ENCODE measurements around the gene TTLL6.
"Not testable (repeated sequence)": the region's sequence is repeated elsewhere in the genome, so short reads cannot be mapped to it uniquely, and the experiment has no call there.

Gene TTLL6

GRCh38 chr17:48816774-48817590 is at the start of gene TTLL6:
TTLL6 (minus strand) TSS chr17:48817229; CDS start chr17:48817072, 157 bp downstream.
- DNase-seq = peak; percentile 99

- DNase-seq = no peak
Measured at GRCh38 chr17:48860456-48860855, 43.4 kb upstream of the TTLL6 start.

DNA sequence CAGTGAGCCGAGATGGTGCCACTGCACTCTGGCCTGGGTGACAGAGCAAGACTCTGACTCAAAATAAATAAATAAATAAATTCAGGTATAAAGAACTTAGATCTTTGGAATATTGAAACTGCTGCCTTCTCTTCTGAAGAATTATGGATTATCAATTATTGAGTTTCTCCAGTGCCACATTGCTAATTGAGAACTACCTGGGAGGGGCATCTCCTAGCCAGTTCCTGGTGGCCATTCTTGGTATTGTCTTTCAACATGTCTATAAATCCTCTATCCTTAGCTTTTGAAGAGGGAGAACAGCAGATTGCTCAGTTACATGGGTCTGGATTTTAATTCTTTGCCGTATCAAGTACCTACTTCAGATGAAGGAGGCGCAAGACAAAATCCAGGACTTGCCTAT is 43.0 kb upstream of the TTLL6 start:
- DNase-seq = no peak

DNA sequence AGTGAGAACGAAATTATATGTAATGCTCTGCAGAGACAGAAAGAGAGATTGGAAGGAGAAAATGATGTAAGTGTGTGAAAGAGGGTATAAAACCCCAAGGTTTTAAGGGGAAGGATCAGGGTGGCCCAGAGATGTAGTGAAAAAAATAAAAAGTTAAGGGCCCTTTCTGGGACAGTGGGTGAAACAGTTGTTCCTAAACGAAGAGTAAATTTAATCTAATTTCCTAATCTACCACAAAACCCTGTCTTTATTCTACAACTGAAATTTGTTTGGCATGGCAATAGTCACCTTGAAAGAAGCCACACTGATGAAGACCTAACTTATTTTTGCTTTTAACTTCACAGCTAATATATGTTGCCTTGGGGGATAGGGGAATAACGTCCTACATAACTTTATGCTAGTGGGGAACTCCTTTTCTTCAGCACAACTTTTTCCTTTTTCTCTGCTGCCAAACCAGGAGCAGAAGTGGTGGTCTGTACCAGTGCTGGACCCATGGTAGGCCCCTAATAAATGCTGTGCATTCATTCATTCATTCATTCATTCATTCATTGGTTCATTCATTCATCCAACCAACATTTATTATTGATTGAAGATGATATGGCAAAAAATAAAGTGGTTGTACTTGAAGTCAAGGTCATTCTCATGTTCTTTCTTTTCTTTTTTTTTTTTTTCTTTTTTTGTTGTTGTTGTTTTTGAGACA is 39.2 kb upstream of the TTLL6 start:
- no peak for DNase-seq

DNA sequence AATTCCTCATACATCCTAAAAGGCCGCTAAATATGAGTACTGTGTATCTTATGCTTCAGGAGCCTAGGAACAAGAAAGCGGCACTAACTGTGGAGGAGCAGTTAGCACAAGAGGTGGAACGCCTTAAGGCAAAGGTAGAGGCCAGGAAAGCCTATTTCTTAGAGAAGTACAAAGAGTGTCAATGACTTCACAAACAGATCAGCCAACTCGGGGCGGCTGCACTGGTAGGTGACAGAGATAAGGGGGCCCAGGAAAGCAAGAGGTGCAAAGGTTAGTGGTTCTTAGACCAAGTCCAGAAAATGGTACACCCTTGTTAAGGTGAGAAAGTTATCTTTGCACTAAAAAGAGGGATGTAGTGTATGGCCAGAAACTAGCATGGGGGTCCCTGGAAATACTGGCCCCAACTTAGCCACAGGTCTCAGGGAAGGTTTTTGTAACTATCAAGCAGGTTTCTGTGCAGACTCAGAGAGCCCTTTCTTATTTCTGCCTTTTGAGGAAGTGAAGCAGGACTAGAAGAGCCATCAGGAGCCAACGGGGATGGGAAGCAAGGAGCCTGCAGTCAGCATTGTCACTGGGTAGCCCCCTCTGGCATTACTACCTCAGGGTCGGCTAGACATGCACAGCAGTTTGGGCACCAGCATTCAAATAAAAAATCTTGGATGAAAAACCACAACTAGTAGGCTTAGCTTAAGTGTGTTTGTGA is 37.9 kb upstream of the TTLL6 start:
- no peak for DNase-seq

DNA sequence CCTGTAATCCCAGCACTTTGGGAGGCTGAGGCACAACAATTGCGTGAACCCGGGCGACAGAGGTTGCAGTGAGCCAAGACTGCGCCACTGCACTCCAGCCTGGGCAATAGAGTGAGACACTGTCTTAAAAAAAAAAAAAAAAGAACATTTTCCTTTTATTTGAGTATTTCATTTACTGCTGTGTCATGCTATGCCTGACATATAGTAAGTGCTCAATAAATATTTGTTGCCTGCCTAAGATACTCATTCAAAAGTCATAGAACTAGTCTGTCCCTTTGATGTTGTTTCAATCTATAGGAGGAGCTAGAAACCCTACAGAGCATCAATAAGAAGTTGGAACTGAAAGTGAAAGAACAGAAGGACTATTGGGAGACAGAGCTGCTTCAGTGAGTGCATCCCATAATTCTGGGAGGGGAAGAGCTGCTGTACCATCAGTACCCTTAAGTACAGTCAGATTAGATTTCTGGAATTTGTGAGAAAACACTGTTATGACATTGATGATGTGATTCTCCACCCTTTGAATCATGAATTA is 33.8 kb upstream of the TTLL6 start:
- no peak for DNase-seq

DNA sequence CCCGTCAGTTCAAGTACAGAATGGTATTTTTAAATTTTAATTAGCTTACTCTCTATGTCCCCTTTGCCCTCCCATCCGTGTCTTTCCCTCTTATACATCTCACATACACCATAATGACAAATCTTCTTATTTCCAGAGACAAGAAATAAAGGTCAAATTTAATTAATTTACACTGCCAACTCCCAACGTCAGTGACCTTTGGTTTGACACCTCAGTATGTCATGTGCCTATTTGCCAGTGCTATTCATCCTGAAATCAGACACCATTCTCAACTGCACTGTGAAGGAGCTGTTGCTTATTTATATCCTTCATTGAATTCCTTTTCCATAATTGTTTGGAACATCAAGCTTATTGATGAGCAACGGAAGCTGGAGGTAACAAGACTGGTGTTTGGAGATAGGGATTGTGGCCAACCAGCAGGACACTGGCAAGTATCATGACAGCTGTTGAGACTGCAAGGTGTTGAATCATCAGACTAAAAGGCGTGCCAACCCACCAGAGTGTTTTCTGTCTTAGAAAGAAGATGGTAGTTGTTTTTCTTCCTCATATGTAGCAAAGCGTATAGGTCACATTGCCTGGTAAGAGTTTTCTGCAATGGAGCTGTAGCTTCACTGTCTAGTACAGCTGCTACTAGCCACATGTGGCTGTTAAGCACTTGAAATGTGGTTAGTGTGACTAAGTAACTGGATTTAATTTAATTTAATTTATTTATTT is 26.3 kb upstream of the TTLL6 start:
- DNase-seq = no peak

DNA sequence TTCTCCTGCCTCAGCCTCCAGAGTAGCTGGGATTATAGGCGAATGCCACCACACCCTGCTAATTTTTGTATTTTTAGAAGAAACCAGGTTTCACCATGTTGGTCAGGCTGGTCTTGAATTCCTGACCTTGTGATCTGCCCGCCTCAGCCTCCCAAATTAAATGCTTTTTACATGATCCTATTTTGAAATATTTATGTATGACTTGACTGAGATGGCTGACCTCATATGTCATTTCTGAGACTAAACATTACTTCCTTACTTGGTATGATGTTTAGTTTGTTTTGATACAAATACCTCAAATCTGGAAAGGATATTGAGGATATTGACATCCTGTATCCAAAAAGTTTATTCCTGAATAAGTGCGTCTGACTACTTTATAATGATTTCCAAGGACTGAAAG is 25.7 kb upstream of the TTLL6 start:
- DNase-seq = no peak

- no peak for DNase-seq
Measured at GRCh38 chr17:48841395-48841831, 24.4 kb upstream of the TTLL6 start.

- DNase-seq = no peak
Measured at GRCh38 chr17:48840441-48840840, 23.4 kb upstream of the TTLL6 start.

DNA sequence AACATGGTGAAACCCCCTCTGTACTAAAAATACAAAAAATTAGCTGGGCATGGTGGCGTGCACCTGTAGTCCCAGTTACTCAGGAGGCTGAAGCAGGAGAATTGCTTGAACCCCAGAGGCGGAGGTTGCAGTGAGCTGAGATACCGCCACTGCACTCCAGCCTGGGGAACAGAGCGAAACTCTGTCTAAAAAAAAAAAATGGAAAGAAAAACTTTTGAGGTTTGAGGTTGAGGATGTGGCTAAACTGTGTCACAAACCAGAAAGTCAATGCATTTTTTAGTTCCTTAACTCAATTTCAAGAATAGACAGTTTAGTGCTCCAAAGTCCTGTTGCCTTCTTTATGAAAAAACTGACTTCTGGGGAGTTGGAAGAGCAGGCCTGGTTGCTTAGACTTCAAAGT is 20.4 kb upstream of the TTLL6 start:
- not testable (repeated sequence) for DNase-seq

DNA sequence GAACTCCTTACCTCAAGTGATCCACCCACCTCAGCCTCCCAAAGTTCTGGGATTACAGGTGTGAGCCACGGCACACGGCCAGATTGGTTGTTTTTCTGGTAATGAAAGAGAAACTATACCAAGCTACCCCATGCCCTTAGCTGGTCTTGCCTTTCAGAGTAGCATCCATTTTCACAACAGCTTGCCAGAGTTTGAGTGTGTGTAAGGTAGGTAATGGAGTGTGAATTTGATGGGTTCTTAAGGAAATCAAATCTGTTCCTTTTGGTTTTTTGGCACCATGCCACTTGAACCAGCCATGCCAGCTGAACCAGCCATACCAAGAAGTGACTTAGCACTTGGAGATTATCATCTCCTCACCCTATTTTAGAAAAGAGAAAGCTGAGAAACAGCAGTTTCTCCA is 18.9 kb upstream of the TTLL6 start:
- no peak for DNase-seq

GRCh38 chr17:48834973-48835372 is 17.9 kb upstream of the TTLL6 start:
- no peak for DNase-seq

GRCh38 chr17:48831549-48831883 is 14.5 kb upstream of the TTLL6 start:
- no peak for DNase-seq

DNA sequence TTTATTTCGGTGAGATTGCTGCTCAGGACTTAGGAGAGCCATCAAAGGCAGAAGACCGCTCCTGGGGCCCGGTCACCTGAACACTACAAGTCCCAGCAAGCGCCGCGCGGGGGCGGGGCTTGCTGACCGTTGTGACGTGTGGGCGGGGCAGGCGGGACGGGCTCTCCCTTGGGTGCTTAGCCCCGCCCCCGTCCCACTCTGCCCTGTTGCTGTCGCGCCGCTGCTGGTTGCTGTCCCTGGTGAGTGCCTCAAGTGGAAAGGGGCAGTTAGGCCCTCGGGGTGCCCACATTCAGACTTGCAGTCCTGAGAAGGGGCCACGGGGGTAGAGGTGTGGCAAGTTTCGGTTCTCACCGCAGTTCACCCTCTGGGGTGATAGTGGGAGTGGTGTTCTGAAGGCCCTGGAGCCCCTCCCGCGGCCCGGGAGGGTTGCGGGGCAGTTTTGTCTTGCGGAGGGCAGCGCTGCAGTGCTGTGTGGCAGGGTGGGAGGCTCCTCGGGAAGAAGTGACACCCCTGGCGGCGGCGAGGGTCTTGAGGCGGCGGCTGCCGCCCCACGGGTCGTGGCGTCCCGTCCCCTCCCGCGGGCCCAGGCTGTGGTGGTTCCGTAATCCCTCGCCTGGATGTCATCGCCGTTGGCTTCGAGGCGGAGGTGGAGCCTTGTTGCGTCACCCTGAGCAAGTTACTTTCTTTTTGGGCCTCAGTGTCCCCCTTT is 14.0 kb upstream of the TTLL6 start, which contains the start of gene CALCOCO2:
CALCOCO2 (plus strand) TSS at position 196 of the 709 bp plus-strand sequence. CDS start 10,673 bp downstream, outside the sequence.
- peak; percentile 96 for DNase-seq

- DNase-seq = peak; percentile 73
Measured at GRCh38 chr17:48825446-48826381, 8.7 kb upstream of the TTLL6 start.

- DNase-seq = not testable (repeated sequence)
Measured at GRCh38 chr17:48820936-48821335, 3.9 kb upstream of the TTLL6 start.

- no peak for DNase-seq
Measured at GRCh38 chr17:48819466-48819865, 2.4 kb upstream of the TTLL6 start.

- no peak for DNase-seq
Measured at GRCh38 chr17:48818361-48818841, 1.4 kb upstream of the TTLL6 start.

DNA sequence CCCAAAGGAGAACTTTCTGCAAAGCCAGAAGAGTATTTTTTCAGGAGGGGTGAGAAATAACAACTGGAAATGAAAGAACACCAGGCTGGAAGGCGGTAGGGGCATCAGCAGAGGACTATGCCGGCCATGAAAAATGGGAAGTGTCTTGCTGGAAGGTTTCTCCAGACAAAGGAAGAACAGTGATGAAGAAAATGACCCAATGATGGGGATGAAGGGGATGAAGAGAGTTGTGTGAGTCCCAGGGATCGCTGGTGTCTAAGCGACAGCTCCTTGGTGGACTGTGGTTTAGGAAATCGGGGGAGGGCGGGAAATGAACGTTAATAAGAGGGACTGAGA is 623 bp downstream of the TTLL6 start:
- DNase-seq = no peak

GRCh38 chr17:48815311-48815710 is 1.7 kb downstream of the TTLL6 start:
- no peak for DNase-seq

Data from islet precursor cell (in vitro differentiated cells).